DMS53 treated with DMSO at 0.1 percent for 48 hours (cell line): Measurements from ENCODE around the gene ZNF460.

Experiments
- DNase-seq: peaks from one replicate; lab custom pipeline; 2025; ENCODE audit not compliant: unreplicated experiment; lab: John Stamatoyannopoulos, UW

The ZNF460 gene

DNA sequence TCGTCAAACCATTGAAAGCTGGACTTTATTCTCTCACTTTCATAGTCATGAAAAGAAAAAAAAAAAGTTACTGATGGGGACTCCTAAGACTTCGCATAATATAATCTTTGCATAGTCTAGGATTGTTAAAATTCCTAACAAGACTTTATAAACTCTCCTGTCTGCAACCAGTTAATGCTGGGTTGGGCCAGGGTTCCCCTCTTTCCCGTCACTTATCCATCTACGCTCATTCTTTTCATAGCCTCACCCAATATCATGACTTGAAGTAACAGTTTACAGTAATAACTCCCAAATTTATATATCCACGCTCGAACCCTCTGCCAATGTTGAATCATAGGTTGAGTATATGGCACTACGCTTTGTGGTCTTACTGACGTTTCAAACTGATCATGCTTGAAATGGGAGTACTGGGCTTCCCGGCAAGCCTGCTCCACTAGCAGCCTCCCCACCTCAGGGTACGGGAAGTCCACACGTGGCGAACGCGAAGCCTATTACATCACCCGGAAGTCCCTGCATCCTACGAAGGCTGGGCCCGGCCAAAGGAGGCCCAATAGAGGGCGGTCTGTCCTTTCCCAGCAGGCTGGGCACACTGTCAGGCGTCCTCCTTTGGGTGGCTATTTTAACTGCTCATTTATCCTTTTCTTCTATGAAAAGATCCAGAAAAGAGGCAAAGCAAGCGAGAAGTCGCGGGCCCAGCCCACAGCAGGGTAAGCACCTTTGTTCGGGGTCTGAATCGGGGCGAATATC is 694 bp upstream of the ZNF460 start:
- DNase-seq: peak; percentile 95

DNA sequence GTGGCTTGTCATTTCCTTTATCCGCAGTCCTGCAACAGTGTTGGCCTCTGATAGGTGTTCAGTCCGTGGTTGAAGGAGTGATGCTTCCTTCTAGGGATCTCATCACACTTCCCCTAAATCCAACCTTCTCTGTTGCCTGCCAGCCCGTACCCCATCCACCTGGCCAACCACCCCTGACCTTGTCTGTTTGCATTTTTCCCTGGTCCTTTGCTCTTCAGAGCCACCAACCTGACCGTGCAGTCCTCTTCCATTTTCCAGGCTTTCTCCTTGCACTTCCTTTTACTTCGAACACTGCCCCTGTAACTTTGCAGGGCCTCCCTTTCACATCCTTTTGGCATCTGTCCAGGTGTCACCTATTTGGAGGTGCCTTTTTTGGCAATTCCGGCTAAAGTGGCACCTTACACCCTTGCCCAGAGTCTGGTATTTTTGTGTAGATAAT is 696 bp downstream of the ZNF460 start:
- DNase-seq: no peak

- no peak for DNase-seq
Measured at GRCh38 chr19:57282011-57282643, 1.8 kb downstream of the ZNF460 start.

DNA sequence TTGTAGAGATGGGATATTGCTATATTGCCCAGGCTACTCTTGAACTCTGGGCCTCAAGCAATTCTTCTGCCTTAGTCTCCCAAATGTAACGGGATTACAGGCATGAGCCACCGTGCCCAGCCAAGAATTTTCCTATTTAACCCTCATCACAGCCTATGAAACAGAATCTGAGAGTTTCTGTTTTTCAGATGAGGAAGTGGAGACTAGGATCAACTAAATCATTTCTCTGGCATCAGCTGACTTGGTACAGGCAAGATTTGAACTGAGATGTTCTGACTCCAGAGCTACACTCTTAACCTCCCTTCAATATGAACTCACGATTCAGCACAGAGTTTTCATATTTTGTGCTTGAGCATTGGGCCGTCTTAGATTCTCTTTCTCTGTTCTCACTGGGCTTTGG is 8.1 kb downstream of the ZNF460 start:
- no peak for DNase-seq

- DNase-seq: no peak
Measured at GRCh38 chr19:57290970-57291369, 10.7 kb downstream of the ZNF460 start.

DNA sequence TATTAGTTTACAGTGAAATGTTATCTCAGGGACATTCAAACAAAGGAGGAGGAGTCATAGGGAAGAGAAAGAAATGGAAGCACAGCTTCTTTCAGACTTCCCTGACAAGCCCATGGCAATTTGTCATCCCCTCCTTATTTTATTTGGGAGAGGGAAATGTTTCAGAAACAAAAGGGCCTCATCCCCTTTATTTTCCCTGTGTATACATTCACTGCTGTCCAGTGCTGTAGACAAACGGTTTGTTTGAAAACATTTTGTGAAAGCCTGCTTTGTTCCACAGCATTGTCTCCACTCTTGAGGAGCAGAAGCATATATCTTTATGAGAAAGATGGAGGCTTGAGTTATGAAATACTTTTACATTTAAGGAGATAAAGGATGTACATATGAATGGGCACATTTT is 12.3 kb downstream of the ZNF460 start:
- no peak for DNase-seq

DNA sequence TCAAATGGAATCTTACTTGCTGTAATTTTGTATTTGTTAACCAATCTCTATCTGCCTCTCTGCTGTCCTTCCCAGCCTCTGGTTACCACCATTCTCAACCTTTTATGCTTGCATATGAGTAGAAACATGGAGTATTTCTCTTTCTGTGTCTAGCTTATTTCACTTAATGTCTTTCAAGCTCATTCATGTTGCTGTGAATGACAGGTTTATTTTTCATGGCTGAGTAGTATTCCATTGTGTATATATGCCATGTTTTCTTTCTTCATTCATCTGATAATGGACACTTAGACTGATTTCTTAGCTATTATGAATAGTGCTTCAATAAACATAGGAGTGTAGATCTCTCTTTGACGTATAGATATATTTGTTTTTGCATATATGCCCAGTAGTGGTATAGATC is 13.4 kb downstream of the ZNF460 start:
- no peak for DNase-seq

DNA sequence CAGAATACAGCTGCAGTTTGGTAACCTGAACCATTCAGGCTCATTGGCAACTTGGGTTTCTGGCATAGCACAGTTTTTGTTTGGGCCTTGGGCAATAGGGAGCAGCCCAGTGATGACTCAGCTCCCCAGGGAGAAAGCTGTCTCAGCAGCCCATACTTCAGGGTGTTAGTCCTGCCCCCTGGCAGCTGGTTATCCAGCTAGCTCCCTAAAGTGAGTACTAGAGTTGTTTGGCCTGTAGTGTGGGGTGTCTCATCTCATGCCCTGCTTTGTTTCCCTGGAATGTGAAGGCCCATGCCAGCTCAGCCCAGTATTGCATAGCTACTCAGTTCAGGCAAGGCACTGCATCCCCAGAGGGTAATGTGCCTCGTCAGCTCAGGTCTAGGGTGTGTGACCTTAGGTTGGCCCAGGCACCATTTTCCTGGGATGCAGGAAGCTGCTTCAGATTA is 21.8 kb downstream of the ZNF460 start:
- DNase-seq: no peak

DNA sequence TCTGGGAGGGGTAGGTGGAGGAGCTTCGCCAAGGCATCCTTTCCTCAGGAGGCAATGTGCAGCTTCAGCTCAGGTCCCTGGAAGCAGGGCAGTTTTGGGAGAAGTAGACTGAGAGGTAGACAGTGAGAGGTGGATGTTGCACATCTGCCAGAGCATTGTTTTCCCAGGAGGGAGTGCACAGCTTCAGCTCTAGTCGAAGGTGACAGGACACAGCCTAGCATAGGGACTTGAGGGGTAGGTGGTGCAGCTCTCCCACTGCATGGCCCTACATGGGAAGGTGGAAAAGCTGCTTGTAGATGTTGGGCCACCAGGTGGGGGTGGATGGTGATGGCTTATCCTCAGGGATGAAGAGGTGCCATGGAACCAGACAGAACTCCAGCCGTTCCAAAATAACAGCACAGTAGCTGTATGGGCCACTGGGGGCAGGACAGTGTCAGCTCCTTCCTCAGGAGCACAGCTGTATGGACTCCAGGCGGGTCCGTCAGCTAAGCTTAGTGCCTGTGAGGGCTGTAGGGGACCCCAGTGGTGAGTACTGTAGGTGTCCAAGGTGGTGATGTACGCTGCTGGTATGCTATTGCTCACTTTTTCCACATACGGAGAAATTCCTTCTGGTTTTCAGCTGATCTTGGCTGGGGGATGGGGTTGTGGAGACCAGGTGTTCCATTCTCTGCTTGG is 22.6 kb downstream of the ZNF460 start:
- DNase-seq: no peak

- DNase-seq: no peak
Measured at GRCh38 chr19:57305056-57305455, 24.8 kb downstream of the ZNF460 start.

DNA sequence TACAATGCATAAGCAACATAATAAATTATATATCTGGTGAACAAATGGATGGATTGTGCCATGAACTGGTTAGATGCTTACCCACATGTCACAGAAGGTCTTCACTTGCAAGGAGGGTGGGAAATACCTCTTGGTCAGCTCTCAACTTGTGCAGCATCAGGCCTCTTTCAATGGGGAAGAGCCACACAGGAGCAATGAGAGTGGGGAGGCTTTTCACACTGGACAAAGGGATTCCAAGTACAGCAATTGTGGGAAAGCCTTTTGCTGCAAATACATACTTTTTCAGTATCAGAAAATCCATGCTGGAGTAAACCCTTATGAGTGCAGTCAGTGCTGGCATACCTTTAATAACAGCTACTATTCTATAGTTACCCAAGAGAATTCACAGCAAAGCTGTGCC is 28.2 kb downstream of the ZNF460 start:
- no peak for DNase-seq

GRCh38 chr19:57310792-57311191 is 30.5 kb downstream of the ZNF460 start:
- DNase-seq: no peak

GRCh38 chr19:57314146-57314545 is 33.9 kb downstream of the ZNF460 start:
- DNase-seq: peak; percentile 61

DNA sequence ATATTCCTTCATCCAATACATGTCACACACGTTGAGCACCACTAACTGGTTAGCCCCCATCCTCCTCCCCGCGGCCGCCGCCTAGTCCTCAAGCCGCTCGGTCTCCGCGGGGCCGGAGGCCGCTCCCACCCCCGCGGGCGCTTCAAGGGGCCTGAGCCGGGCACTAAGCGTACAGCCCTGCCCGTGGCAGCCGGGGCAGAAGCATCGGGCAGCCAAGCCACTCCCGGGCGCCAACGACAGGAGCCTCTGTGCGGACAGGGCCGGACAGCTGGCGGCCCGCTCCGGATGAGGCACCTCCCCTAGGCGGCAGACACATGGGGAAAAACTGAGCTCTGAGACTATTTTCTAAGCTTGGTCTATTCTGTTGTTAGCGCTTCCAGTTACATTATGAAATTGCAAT is 37.2 kb downstream of the ZNF460 start:
- DNase-seq: no peak

- DNase-seq: peak; percentile 38
Measured at GRCh38 chr19:57319869-57320179, 39.5 kb downstream of the ZNF460 start.

DNA sequence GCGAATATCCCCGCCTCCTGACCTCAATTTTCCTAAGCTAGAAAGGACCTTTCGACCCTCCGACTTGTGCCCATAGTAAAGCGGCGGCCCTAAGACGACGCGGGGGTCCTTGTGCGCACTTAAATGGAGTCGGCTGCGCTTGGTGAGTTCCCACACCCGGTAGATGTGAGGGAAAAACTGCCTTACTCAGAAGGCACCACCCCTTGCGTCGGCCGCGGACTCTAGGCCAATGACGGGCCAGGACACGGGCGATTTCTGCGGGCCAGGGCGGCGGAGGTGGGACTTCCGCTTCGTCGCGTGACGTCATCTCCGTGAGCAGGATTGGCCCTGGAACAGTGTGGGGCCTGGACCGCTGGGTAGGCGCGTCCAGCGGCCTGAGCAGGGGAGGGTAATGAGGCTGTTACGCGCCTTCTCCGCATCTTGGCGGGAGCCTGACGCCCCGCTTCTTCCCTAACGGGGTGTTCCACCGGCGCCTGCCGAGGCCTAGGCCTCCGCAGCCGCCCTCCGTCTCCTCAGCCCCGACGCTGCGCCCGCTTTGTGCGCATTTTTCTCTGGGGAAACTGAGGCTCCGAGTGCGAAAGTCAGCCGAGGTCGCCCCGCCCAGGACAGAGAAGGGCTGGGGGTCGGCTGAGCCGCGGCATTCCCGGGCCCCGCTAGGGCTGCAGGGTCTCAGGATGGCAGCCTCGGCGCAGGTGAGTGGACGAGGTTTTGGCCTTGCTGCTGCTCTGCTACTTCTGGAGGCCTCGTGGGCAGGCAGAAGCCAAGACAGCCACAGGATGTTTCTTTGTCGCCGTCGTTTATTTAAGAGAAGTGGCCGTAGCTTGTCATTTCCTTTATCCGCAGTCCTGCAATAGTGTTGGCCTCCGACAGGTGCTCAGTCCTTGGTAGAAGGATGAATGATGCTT is 40.1 kb downstream of the ZNF460 start, which contains the start of gene ZNF543:
TSS of gene ZNF543 (plus strand) at position 293 of the 905 bp plus-strand sequence. CDS start at position 675, 382 bp downstream.
- DNase-seq: peak; percentile 88

DNA sequence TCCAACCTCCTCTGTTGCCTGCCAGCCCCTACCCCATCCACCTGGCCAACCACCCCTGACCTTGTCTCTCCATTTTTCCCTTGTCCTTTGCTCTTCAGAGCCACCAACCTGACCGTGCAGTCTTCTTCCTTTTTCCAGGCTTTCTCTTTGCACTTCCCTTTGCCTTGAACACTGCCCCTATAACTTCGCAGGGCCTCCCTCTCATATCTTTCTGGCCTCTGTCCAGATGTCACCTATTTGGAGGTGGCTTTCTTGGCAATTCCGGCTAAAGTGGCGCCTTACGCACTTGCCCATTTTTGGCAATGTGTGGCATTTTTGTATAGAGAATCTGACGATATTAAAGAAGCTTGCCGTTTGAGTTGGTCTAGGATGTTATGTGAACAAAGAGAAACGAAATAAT is 40.8 kb downstream of the ZNF460 start:
- no peak for DNase-seq

DNA sequence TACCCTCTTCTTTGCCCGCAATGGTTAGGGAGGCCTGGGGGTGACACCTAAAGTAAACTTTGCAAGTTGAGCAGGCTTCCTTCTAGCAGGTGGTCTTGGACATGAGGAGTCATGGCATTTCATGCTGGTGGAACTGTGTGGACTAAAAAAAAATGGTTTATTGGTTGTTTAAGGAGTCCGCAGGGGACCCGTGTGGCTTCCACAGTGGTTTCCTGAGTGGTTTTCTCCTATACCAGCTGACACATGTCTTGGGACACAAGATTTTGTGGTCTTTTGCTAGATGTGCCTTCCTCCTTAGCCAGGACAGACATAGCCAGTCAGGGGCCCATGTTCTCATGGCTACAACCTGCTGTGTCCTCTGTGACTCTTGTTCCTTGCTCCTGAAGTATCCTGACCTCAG is 41.5 kb downstream of the ZNF460 start:
- no peak for DNase-seq

GRCh38 chr19:57324992-57325391 is 44.7 kb downstream of the ZNF460 start:
- no peak for DNase-seq

DNA sequence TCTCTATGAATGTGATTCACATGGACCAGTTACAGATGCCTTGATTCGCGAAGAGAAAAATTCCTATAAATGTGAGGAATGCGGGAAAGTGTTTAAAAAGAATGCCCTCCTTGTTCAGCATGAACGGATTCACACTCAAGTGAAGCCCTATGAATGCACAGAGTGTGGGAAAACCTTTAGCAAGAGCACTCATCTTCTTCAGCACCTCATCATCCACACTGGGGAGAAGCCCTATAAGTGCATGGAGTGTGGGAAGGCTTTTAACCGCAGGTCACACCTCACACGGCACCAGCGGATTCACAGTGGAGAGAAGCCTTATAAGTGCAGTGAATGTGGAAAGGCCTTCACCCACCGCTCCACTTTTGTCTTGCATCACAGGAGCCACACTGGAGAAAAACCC is 47.7 kb downstream of the ZNF460 start:
- no peak for DNase-seq

GRCh38 chr19:57334191-57334590 is 53.9 kb downstream of the ZNF460 start:
- no peak for DNase-seq
